ENCODE measurements around the gene SYTL2.

DNA sequence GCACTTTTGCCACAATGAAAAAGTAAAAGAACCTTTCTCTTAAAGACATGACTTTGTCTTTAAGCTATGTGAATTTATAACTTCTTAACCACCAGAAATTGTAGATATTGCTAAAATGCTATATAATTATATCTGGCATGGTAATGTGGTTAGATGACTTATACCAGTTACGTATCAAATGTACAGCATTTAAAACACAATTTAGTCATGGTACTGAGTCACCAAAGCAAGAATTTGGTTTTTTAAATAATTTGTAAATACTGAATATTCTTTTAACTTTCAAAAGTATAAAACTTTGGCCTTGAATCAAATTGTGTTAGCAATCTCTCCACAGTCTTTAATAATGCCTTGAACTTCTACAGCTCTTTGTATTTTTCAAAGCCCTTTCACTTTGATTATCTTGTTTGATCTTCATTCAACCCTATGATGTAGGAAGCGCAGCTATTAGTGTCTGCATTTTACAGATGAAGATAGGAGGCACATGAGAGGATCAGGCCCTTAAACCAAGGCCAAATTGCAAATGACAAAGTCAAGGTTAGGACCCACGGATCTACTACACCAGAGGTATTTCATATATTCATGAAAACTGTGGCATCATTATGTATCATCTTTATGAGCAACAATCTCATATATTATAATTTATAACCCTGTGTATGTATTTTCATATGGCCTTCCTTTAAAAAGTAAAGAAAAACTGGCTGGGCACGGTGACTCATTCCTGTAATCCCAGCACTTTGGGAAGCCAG, 4.4 kb upstream of the SYTL2 start:
- TF ChIP-seq EZH2 (IDR thresholded peaks at IDR 0.05; ENCODE audit: low read depth, unreplicated experiment), result no peak
- TF ChIP-seq, protein P1, sequence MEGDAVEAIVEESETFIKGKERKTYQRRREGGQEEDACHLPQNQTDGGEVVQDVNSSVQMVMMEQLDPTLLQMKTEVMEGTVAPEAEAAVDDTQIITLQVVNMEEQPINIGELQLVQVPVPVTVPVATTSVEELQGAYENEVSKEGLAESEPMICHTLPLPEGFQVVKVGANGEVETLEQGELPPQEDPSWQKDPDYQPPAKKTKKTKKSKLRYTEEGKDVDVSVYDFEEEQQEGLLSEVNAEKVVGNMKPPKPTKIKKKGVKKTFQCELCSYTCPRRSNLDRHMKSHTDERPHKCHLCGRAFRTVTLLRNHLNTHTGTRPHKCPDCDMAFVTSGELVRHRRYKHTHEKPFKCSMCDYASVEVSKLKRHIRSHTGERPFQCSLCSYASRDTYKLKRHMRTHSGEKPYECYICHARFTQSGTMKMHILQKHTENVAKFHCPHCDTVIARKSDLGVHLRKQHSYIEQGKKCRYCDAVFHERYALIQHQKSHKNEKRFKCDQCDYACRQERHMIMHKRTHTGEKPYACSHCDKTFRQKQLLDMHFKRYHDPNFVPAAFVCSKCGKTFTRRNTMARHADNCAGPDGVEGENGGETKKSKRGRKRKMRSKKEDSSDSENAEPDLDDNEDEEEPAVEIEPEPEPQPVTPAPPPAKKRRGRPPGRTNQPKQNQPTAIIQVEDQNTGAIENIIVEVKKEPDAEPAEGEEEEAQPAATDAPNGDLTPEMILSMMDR (conservative IDR thresholded peaks at IDR 0.05; ENCODE audit: low read depth in 2 of 2), result no peak
- TF ChIP-seq POLR2AphosphoS5 (IDR thresholded peaks at IDR 0.05; ENCODE audit: low read depth), result no peak
- TF ChIP-seq, protein P2, sequence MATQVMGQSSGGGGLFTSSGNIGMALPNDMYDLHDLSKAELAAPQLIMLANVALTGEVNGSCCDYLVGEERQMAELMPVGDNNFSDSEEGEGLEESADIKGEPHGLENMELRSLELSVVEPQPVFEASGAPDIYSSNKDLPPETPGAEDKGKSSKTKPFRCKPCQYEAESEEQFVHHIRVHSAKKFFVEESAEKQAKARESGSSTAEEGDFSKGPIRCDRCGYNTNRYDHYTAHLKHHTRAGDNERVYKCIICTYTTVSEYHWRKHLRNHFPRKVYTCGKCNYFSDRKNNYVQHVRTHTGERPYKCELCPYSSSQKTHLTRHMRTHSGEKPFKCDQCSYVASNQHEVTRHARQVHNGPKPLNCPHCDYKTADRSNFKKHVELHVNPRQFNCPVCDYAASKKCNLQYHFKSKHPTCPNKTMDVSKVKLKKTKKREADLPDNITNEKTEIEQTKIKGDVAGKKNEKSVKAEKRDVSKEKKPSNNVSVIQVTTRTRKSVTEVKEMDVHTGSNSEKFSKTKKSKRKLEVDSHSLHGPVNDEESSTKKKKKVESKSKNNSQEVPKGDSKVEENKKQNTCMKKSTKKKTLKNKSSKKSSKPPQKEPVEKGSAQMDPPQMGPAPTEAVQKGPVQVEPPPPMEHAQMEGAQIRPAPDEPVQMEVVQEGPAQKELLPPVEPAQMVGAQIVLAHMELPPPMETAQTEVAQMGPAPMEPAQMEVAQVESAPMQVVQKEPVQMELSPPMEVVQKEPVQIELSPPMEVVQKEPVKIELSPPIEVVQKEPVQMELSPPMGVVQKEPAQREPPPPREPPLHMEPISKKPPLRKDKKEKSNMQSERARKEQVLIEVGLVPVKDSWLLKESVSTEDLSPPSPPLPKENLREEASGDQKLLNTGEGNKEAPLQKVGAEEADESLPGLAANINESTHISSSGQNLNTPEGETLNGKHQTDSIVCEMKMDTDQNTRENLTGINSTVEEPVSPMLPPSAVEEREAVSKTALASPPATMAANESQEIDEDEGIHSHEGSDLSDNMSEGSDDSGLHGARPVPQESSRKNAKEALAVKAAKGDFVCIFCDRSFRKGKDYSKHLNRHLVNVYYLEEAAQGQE (IDR thresholded peaks at IDR 0.05; ENCODE audit: unreplicated experiment), result no peak
- TF ChIP-seq EZH2phosphoT487 (IDR thresholded peaks at IDR 0.05; ENCODE audit: unreplicated experiment), result no peak
- TF ChIP-seq ZNF331 (CRISPR knock-in tag; IDR thresholded peaks at IDR 0.05; ENCODE audit: low read depth), result no peak
- TF ChIP-seq STAT1 (IDR thresholded peaks at IDR 0.05; ENCODE audit: unreplicated experiment), result no peak
- no peak for TF ChIP-seq NANOG (IDR thresholded peaks at IDR 0.05; ENCODE audit: borderline replicate concordance)
- TF ChIP-seq CREB1 (CRISPR knock-in tag; IDR thresholded peaks at IDR 0.05; ENCODE audit: low read depth), result no peak
- TF ChIP-seq, protein P3, sequence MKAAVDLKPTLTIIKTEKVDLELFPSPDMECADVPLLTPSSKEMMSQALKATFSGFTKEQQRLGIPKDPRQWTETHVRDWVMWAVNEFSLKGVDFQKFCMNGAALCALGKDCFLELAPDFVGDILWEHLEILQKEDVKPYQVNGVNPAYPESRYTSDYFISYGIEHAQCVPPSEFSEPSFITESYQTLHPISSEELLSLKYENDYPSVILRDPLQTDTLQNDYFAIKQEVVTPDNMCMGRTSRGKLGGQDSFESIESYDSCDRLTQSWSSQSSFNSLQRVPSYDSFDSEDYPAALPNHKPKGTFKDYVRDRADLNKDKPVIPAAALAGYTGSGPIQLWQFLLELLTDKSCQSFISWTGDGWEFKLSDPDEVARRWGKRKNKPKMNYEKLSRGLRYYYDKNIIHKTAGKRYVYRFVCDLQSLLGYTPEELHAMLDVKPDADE (IDR thresholded peaks at IDR 0.05), result no peak
- no peak for TF ChIP-seq ZNF114 (CRISPR knock-in tag; IDR thresholded peaks at IDR 0.05)

Measured in GM23338 (cell line).